ENCODE measurements around the gene LMBRD1.
"Not testable (repeated sequence)": the region's sequence is repeated elsewhere in the genome, so short reads cannot be mapped to it uniquely, and the experiment has no call there.

The LMBRD1 gene

GRCh38 chr6:69704916-69705315 is 91.9 kb downstream of the LMBRD1 start:
- Histone ChIP-seq H3K4me3 (ENCODE audit: insufficient read depth, low read depth, low read length) (no peak overlapping the region), H3K27ac (ENCODE audit: insufficient read depth, low read depth, low read length, poor library complexity, severe bottlenecking) (no peak overlapping the region), H3K27me3 (ENCODE audit: control insufficient read depth, insufficient read depth, low read length, poor library complexity, severe bottlenecking) (no peaks in the 10 kb centered on the region), H3K36me3 (ENCODE audit: control insufficient read depth, insufficient read depth, low read length) (no peaks in the 10 kb centered on the region), H3K4me1 (ENCODE audit: control insufficient read depth, insufficient read depth, low read length) (no peaks in the 10 kb centered on the region), H3K9me3 (ENCODE audit: control insufficient read depth, low read length) (no peaks in the 10 kb centered on the region)
- WGBS, 2 experiments, result 100% methylated on average over 1 of the region's 1 CpG; no CpG with 5 or more reads in 1 of the 2 experiments

DNA sequence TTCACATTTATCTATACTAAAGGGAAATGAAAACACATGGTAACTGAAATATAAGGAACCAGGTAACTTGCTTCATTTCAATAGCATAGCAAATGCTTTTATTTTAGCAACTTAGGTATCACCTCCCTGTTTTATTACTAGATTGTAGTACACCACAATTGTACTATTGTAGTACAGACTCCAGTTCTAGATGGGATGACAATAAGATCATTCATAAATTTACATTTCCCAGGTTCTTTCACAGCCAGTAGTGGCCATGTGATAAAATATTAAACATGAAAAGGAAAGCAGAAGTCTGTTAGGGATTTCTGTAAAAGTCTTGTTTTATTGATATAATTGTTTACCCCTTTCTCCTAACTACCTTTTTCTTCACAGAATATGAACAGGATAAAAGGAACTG is 97.2 kb downstream of the LMBRD1 start:
- Histone ChIP-seq H3K4me3 (ENCODE audit: insufficient read depth, low read depth, low read length) (no peak overlapping the region), H3K9me3 (ENCODE audit: control insufficient read depth, low read length) (no peaks in the 10 kb centered on the region), H3K4me1 (ENCODE audit: control insufficient read depth, insufficient read depth, low read length) (no peaks in the 10 kb centered on the region), H3K27me3 (ENCODE audit: control insufficient read depth, insufficient read depth, low read length, poor library complexity, severe bottlenecking) (no peaks in the 10 kb centered on the region), H3K27ac (ENCODE audit: insufficient read depth, low read depth, low read length, poor library complexity, severe bottlenecking) (no peak overlapping the region), H3K36me3 (ENCODE audit: control insufficient read depth, insufficient read depth, low read length) (no peaks in the 10 kb centered on the region)

DNA sequence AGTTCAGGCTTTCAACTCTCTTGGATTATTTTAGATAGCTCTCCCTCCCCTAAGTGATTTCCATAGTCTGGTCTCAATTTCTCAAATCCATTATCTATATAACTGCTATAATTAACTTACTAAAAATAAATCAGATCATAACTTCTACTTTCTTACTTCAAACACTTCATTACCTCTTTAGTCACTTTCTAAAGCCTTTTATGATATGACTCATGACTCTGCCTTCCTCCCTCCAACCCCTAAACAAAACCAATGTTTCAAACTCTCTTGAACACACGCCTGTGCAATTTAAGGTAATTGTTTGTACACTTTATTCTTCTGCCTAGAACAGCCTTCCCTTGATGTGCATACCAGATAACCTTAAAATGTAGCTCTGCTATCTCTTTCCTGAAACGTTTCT is 100.5 kb downstream of the LMBRD1 start:
- Histone ChIP-seq H3K27ac (ENCODE audit: insufficient read depth, low read depth, low read length, poor library complexity, severe bottlenecking) (no peak overlapping the region), H3K36me3 (ENCODE audit: control insufficient read depth, insufficient read depth, low read length) (no peaks in the 10 kb centered on the region), H3K9me3 (ENCODE audit: control insufficient read depth, low read length) (no peaks in the 10 kb centered on the region), H3K4me3 (ENCODE audit: insufficient read depth, low read depth, low read length) (no peak overlapping the region), H3K27me3 (ENCODE audit: control insufficient read depth, insufficient read depth, low read length, poor library complexity, severe bottlenecking) (no peaks in the 10 kb centered on the region), H3K4me1 (ENCODE audit: control insufficient read depth, insufficient read depth, low read length) (no peaks in the 10 kb centered on the region)
- 95% methylated on average over 2 of the region's 2 CpGs for WGBS, 2 experiments

- H3K27me3 ChIP-seq (ENCODE audit: control insufficient read depth, insufficient read depth, low read length, poor library complexity, severe bottlenecking), result no peaks in the 10 kb centered on the region
- no peak overlapping the region for H3K27ac ChIP-seq (ENCODE audit: insufficient read depth, low read depth, low read length, poor library complexity, severe bottlenecking)
These were observed 103.0 kb downstream of the LMBRD1 start for GRCh38 chr6:69693762-69694161.

DNA sequence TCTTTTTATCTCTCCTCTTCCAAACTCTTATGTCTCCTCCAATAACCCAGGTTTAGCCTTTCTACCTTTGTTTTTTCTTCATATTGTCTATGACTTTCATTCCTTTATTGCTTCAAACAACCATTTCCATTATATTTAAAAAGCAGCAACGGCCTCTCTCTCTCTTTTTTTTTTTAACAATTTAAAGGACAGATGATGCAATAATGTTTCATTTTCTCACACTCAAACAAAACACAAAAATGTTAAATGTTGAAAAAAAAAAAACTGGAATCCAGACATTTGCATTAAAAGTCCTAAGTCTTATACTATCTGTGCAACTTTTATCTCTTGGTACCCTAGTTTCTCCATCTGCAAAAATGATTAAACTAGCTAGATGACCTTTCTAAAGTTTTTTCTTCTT is 105.8 kb downstream of the LMBRD1 start:
- no peaks in the 10 kb centered on the region for H3K4me1 ChIP-seq (ENCODE audit: control insufficient read depth, insufficient read depth, low read length)
- WGBS, 2 experiments, result 92% methylated on average over 1 of the region's 1 CpG; no CpG with 5 or more reads in 1 of the 2 experiments
- H3K9me3 ChIP-seq (ENCODE audit: control insufficient read depth, low read length), result no peaks in the 10 kb centered on the region
- no peak overlapping the region for H3K4me3 ChIP-seq (ENCODE audit: insufficient read depth, low read depth, low read length)
- H3K27me3 ChIP-seq (ENCODE audit: control insufficient read depth, insufficient read depth, low read length, poor library complexity, severe bottlenecking), result no peaks in the 10 kb centered on the region
- no peaks in the 10 kb centered on the region for H3K36me3 ChIP-seq (ENCODE audit: control insufficient read depth, insufficient read depth, low read length)
- no peak overlapping the region for H3K27ac ChIP-seq (ENCODE audit: insufficient read depth, low read depth, low read length, poor library complexity, severe bottlenecking)

More at GRCh38 chr6:69693762-69694161, 103.0 kb downstream of the LMBRD1 start:
- Histone ChIP-seq H3K4me3 (ENCODE audit: insufficient read depth, low read depth, low read length) (no peak overlapping the region), H3K36me3 (ENCODE audit: control insufficient read depth, insufficient read depth, low read length) (no peaks in the 10 kb centered on the region), H3K4me1 (ENCODE audit: control insufficient read depth, insufficient read depth, low read length) (no peaks in the 10 kb centered on the region), H3K9me3 (ENCODE audit: control insufficient read depth, low read length) (no peaks in the 10 kb centered on the region)

DNA sequence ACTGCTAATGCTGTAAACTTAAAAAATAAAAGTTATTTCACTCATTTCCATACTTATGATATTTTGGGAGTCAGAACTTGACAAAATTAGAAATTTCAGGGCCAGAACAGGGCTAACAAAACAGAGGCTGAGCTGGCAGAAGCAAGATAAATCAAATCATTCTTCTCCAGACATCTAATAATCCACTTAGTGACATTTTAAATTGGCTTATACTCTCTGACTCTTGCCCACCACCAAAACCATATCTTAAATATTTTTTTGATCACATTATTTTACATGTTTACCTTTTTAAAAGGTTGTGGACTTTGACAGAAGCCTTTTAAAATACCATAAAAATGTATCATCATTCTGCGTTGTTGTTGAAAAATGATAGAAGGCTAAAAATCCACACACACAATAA is 116.5 kb downstream of the LMBRD1 start:
- Histone ChIP-seq H3K4me3 (ENCODE audit: insufficient read depth, low read depth, low read length) (no peak overlapping the region), H3K27me3 (ENCODE audit: control insufficient read depth, insufficient read depth, low read length, poor library complexity, severe bottlenecking) (no peaks in the 10 kb centered on the region), H3K36me3 (ENCODE audit: control insufficient read depth, insufficient read depth, low read length) (no peaks in the 10 kb centered on the region), H3K9me3 (ENCODE audit: control insufficient read depth, low read length) (no peaks in the 10 kb centered on the region), H3K27ac (ENCODE audit: insufficient read depth, low read depth, low read length, poor library complexity, severe bottlenecking) (no peak overlapping the region), H3K4me1 (ENCODE audit: control insufficient read depth, insufficient read depth, low read length) (no peaks in the 10 kb centered on the region)
- no CpG with 5 or more reads among the region's 1 CpG for WGBS, 2 experiments

DNA sequence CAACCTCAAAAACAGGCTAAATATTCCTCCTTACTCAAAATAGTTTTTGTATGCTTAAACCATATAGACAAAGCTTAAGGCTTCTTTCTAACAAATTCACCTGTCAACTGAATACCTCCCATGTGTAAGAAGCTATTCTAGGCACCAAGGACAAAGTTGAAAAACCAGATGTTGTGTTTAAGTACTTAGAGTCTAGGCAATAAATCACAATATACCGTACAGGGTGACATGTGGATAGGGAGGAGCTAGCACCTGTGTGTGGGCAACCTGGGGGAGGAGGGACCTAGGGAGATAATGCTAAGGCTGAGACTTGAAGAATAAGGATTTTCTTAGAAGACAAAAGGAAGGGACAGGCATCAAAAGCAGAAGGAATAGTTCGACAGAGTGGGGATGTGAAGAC is 123.5 kb downstream of the LMBRD1 start:
- H3K27me3 ChIP-seq (ENCODE audit: control insufficient read depth, insufficient read depth, low read length, poor library complexity, severe bottlenecking), result no peaks in the 10 kb centered on the region
- H3K4me3 ChIP-seq (ENCODE audit: insufficient read depth, low read depth, low read length), result no peak overlapping the region
- 84 to 87% methylated on average over 2 of the region's 2 CpGs for WGBS, 2 experiments
- H3K4me1 ChIP-seq (ENCODE audit: control insufficient read depth, insufficient read depth, low read length), result no peaks in the 10 kb centered on the region
- H3K36me3 ChIP-seq (ENCODE audit: control insufficient read depth, insufficient read depth, low read length), result no peaks in the 10 kb centered on the region
- no peaks in the 10 kb centered on the region for H3K9me3 ChIP-seq (ENCODE audit: control insufficient read depth, low read length)
- H3K27ac ChIP-seq (ENCODE audit: insufficient read depth, low read depth, low read length, poor library complexity, severe bottlenecking), result no peak overlapping the region

GRCh38 chr6:69668916-69669315 is 127.9 kb downstream of the LMBRD1 start:
- no peaks in the 10 kb centered on the region for H3K4me1 ChIP-seq (ENCODE audit: control insufficient read depth, insufficient read depth, low read length)
- H3K27me3 ChIP-seq (ENCODE audit: control insufficient read depth, insufficient read depth, low read length, poor library complexity, severe bottlenecking), result no peaks in the 10 kb centered on the region
- H3K4me3 ChIP-seq (ENCODE audit: insufficient read depth, low read depth, low read length), result no peak overlapping the region
- no peaks in the 10 kb centered on the region for H3K36me3 ChIP-seq (ENCODE audit: control insufficient read depth, insufficient read depth, low read length)
- H3K27ac ChIP-seq (ENCODE audit: insufficient read depth, low read depth, low read length, poor library complexity, severe bottlenecking), result no peak overlapping the region
- 93 to 96% methylated on average over 4 of the region's 4 CpGs for WGBS, 2 experiments
- no peaks in the 10 kb centered on the region for H3K9me3 ChIP-seq (ENCODE audit: control insufficient read depth, low read length)

DNA sequence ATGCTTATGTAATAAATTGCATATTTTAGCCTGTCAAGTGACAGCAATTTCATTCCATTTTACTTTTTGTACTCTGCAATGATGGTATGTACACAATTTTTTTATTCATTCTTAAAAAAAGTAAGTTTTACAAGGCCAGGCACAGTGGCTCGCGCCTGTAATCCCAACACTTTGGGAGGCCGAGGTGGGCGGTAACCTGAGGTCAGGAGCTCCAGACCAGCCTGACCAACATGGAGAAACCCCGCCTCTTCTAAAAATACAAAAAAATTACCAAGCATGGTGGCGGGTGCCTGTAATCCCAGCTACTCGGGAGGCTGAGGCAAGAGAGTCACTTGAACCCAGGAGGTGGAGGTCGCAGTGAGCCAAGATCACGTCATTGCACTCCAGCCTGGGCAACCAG is 130.0 kb downstream of the LMBRD1 start:
- H3K4me3 ChIP-seq (ENCODE audit: insufficient read depth, low read depth, low read length); H3K27me3 ChIP-seq (ENCODE audit: control insufficient read depth, insufficient read depth, low read length, poor library complexity, severe bottlenecking); H3K27ac ChIP-seq (ENCODE audit: insufficient read depth, low read depth, low read length, poor library complexity, severe bottlenecking); H3K4me1 ChIP-seq (ENCODE audit: control insufficient read depth, insufficient read depth, low read length); H3K36me3 ChIP-seq (ENCODE audit: control insufficient read depth, insufficient read depth, low read length); H3K9me3 ChIP-seq (ENCODE audit: control insufficient read depth, low read length): not testable (repeated sequence)
- WGBS, 2 experiments, result 93 to 96% methylated on average over 8 to 9 of the region's 9 CpGs

GRCh38 chr6:69665437-69665836 is 131.4 kb downstream of the LMBRD1 start:
- Histone ChIP-seq H3K4me3 (ENCODE audit: insufficient read depth, low read depth, low read length) (no peak overlapping the region), H3K36me3 (ENCODE audit: control insufficient read depth, insufficient read depth, low read length) (no peaks in the 10 kb centered on the region), H3K4me1 (ENCODE audit: control insufficient read depth, insufficient read depth, low read length) (no peaks in the 10 kb centered on the region), H3K27me3 (ENCODE audit: control insufficient read depth, insufficient read depth, low read length, poor library complexity, severe bottlenecking) (no peaks in the 10 kb centered on the region), H3K27ac (ENCODE audit: insufficient read depth, low read depth, low read length, poor library complexity, severe bottlenecking) (no peak overlapping the region), H3K9me3 (ENCODE audit: control insufficient read depth, low read length) (no peaks in the 10 kb centered on the region)
- WGBS, 2 experiments, result 100% methylated on average over 3 of the region's 3 CpGs; no CpG with 5 or more reads in 1 of the 2 experiments

DNA sequence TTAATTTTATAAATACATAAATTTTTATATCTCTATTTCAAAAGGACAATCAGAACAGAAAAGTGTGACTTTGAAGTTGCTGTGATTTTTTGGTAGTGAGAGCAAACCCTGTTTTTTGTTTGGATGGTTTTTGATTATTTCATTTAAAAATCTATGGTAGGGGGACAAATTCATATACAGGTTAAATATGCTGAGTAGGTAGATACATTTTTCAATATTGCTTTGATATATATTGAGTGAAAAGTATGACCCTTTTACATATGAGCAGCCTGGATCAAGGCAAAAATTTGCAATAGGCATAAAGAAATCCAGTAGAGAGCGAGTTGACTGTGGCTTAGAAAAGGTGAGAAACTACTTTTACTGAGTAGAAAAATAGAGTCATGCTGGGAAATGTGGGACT is 132.3 kb downstream of the LMBRD1 start:
- no peak overlapping the region for H3K4me3 ChIP-seq (ENCODE audit: insufficient read depth, low read depth, low read length)
- no peaks in the 10 kb centered on the region for H3K27me3 ChIP-seq (ENCODE audit: control insufficient read depth, insufficient read depth, low read length, poor library complexity, severe bottlenecking)
- no peaks in the 10 kb centered on the region for H3K4me1 ChIP-seq (ENCODE audit: control insufficient read depth, insufficient read depth, low read length)
- 90 to 100% methylated on average over 1 of the region's 1 CpG for WGBS, 2 experiments
- no peaks in the 10 kb centered on the region for H3K9me3 ChIP-seq (ENCODE audit: control insufficient read depth, low read length)
- H3K36me3 ChIP-seq (ENCODE audit: control insufficient read depth, insufficient read depth, low read length), result no peaks in the 10 kb centered on the region
- H3K27ac ChIP-seq (ENCODE audit: insufficient read depth, low read depth, low read length, poor library complexity, severe bottlenecking), result no peak overlapping the region
